ENCODE data around the gene ARHGEF28.

- TF ChIP-seq CTCF (IDR thresholded peaks at IDR 0.05) (no peak), EZH2 (IDR thresholded peaks at IDR 0.05; ENCODE audit: borderline replicate concordance, insufficient read depth, low read depth, low read length, poor library complexity, severe bottlenecking) (no peak)
Observed at GRCh38 chr5:73942783-73943182, 316.8 kb downstream of the ARHGEF28 start.

All from B cell (primary cell).